Mucosa of descending colon (tissue), 3 donors: ENCODE measurements around the gene SGMS1. TPM values are rescaled to one million over a fixed set of nuclear protein-coding genes. Genes with fewer than 3 reads are reported as not detected.
"Not testable (repeated sequence)": the region's sequence is repeated elsewhere in the genome, so short reads cannot be mapped to it uniquely, and the experiment has no call there.

ENCODE experiments used
- ATAC-seq: fragments of 200-7000 bp; cut with Tn5 transposase; one replicate; pipeline ENCODE4 v1.9.1; 2020; ENCODE audit warnings: mild to moderate bottlenecking, moderate library complexity
- DNase-seq, 3 donors: peaks; one replicate each; pipeline ENCODE4 v3.0.0-alpha.2; 2020
- H3K36me3 ChIP-seq: fragments of 200-600 bp; one replicate; pipeline ENCODE4 v1.8.0; 2021; ENCODE audit warnings: low read depth, mild to moderate bottlenecking
- H3K4me1 ChIP-seq: fragments of 200-600 bp; one replicate; pipeline ENCODE4 v1.8.0; 2021; ENCODE audit warnings: low read depth, mild to moderate bottlenecking
- H3K4me3 ChIP-seq: fragments of 200-600 bp; one replicate; pipeline ENCODE4 v1.8.0; 2021; ENCODE audit warnings: mild to moderate bottlenecking
- H3K9me3 ChIP-seq: fragments of 200-600 bp; one replicate; pipeline ENCODE4 v1.8.0; 2021; ENCODE audit warnings: mild to moderate bottlenecking
- CTCF ChIP-seq: fragments of 200-600 bp; IDR thresholded peaks from one replicate; pipeline ENCODE4 v1.8.0; 2022; ENCODE audit warnings: antibody characterized with exemption, mild to moderate bottlenecking
- intact Hi-C, 2 donors: fragments of 100-400 bp; cut with DNase I in 1 of 2; cut with micrococcal nuclease in 1 of 2; formaldehyde crosslinking; loops; one replicate each; pipeline versions ENCODE4 v1.11.0 to v1.11.1; 2022; cut with DNase I, micrococcal nuclease
- total RNA-seq, 3 donors: library from RNA; stranded (reverse); fragmentation: NEBNext Ultra II Directional in 2 of 3; extraction: Animal tissue kit (Norgen Biotek cat#: 25700) in 2 of 3; gene quantifications; one replicate each; pipeline versions ENCODE4 v1.2.1 to v1.2.4, GENCODE V29; 2021 to 2023
- donor health status: DM: no; HTN: no; CAD: no; lungs with moderate emphysema.
- donor health status: DM: no; HTN: no; CAD: no.
- donor health status: DM: no; HTN: yes; CAD: no.

Gene SGMS1
- total RNA-seq, 3 donors from 2014 or later: 14.4 to 28.4 (median 20.0) TPM

- DNase-seq (no peak), ATAC-seq (no peak)
- H3K4me3 ChIP-seq: no peak overlapping the region
- no peaks in the 10 kb centered on the region for H3K36me3 ChIP-seq
- intact Hi-C loops: no loop called here
- TF ChIP-seq CTCF: no peak
- peaks cover 17% of the 10 kb centered on the region for H3K4me1 ChIP-seq
- H3K9me3 ChIP-seq: no peaks in the 10 kb centered on the region
Measured at GRCh38 chr10:50574305-50574704, 49.5 kb downstream of the SGMS1 start.

- no peaks in the 10 kb centered on the region for H3K9me3 ChIP-seq
- H3K4me1 ChIP-seq: no peaks in the 10 kb centered on the region
- no peak overlapping the region for H3K4me3 ChIP-seq
- no peak for TF ChIP-seq CTCF
- no peaks in the 10 kb centered on the region for H3K36me3 ChIP-seq
- intact Hi-C loops: no loop called here
- no peak for ATAC-seq
- no peak for DNase-seq
Measured at GRCh38 chr10:50572017-50572491, 51.7 kb downstream of the SGMS1 start.

GRCh38 chr10:50568750-50569149 lies 55.0 kb downstream of the SGMS1 start:
- ATAC-seq, intact Hi-C loops, H3K36me3 ChIP-seq, DNase-seq, H3K4me3 ChIP-seq, H3K9me3 ChIP-seq, H3K4me1 ChIP-seq: not testable (repeated sequence)

GRCh38 chr10:50567384-50567783 lies 56.4 kb downstream of the SGMS1 start:
- Histone ChIP-seq H3K4me1 (no peaks in the 10 kb centered on the region), H3K36me3 (no peaks in the 10 kb centered on the region), H3K9me3 (no peaks in the 10 kb centered on the region), H3K4me3 (no peak overlapping the region)
- DNase-seq (no peak), ATAC-seq (peak; percentile 53)
- TF ChIP-seq CTCF: no peak
- intact Hi-C loops: no loop called here

GRCh38 chr10:50566150-50566549 lies 57.6 kb downstream of the SGMS1 start:
- no peak overlapping the region for H3K4me3 ChIP-seq
- H3K36me3 ChIP-seq: no peaks in the 10 kb centered on the region
- no peak for ATAC-seq
- intact Hi-C loops: no loop called here
- no peaks in the 10 kb centered on the region for H3K9me3 ChIP-seq
- TF ChIP-seq CTCF: no peak
- DNase-seq: no peak
- H3K4me1 ChIP-seq: no peaks in the 10 kb centered on the region

GRCh38 chr10:50565301-50566083 lies 58.3 kb downstream of the SGMS1 start:
- DNase-seq: no peak
- Histone ChIP-seq H3K4me1 (no peaks in the 10 kb centered on the region), H3K9me3 (no peaks in the 10 kb centered on the region), H3K4me3 (no peak overlapping the region), H3K36me3 (no peaks in the 10 kb centered on the region)
- intact Hi-C loops: no loop called here
- ATAC-seq: peak; percentile 34
- TF ChIP-seq CTCF: no peak
